HG03045 (cell line): ENCODE results near the gene SEMA3E.
"Not testable (repeated sequence)": the region's sequence is repeated elsewhere in the genome, so short reads cannot be mapped to it uniquely, and the experiment has no call there.

Source experiments
- ATAC-seq: cut with Tn5 transposase; IDR thresholded peaks from one replicate; pipeline ENCODE4 v1.9.1; 2021; ENCODE audit warnings: mild to moderate bottlenecking, moderate library complexity; ENCODE audit not compliant: unreplicated experiment

SEMA3E gene

GRCh38 chr7:83648464-83649241, at the start of gene SEMA3E:
Gene SEMA3E (minus strand): TSS chr7:83649139.
- no peak for ATAC-seq

GRCh38 chr7:83697804-83698530, 49.0 kb upstream of the SEMA3E start:
- no peak for ATAC-seq

GRCh38 chr7:83696101-83696500, 47.2 kb upstream of the SEMA3E start:
- no peak for ATAC-seq

GRCh38 chr7:83695128-83695960, 46.4 kb upstream of the SEMA3E start:
- ATAC-seq: no peak

GRCh38 chr7:83693256-83693655, 44.3 kb upstream of the SEMA3E start:
- no peak for ATAC-seq

GRCh38 chr7:83691095-83691494, 42.2 kb upstream of the SEMA3E start:
- no peak for ATAC-seq

- no peak for ATAC-seq
Observed at GRCh38 chr7:83689855-83690254, 40.9 kb upstream of the SEMA3E start.

- ATAC-seq: no peak
Observed at GRCh38 chr7:83686416-83686815, 37.5 kb upstream of the SEMA3E start.

GRCh38 chr7:83684928-83685327, 36.0 kb upstream of the SEMA3E start:
- ATAC-seq: no peak

GRCh38 chr7:83681200-83681778, 32.4 kb upstream of the SEMA3E start:
- no peak for ATAC-seq

- no peak for ATAC-seq
Observed at GRCh38 chr7:83677180-83677866, 28.4 kb upstream of the SEMA3E start.

- ATAC-seq: not testable (repeated sequence)
Observed at GRCh38 chr7:83673291-83673690, 24.4 kb upstream of the SEMA3E start.

GRCh38 chr7:83672157-83672556, 23.2 kb upstream of the SEMA3E start:
- no peak for ATAC-seq

GRCh38 chr7:83663131-83663530, 14.2 kb upstream of the SEMA3E start:
- ATAC-seq: no peak

GRCh38 chr7:83658126-83658525, 9.2 kb upstream of the SEMA3E start:
- no peak for ATAC-seq

- peak; percentile 77 for ATAC-seq
Observed at GRCh38 chr7:83655951-83656556, 7.1 kb upstream of the SEMA3E start.

- no peak for ATAC-seq
Observed at GRCh38 chr7:83652481-83652880, 3.5 kb upstream of the SEMA3E start.

- ATAC-seq: no peak
Observed at GRCh38 chr7:83649701-83650100, 762 bp upstream of the SEMA3E start.

- ATAC-seq: no peak
Observed at GRCh38 chr7:83646027-83646426, 2.9 kb downstream of the SEMA3E start.

- no peak for ATAC-seq
Observed at GRCh38 chr7:83643739-83644138, 5.2 kb downstream of the SEMA3E start.
